UCSD-AML1 (cell line): Measurements from ENCODE around the gene FBXL12.
"Not testable (repeated sequence)": the region's sequence is repeated elsewhere in the genome, so short reads cannot be mapped to it uniquely, and the experiment has no call there.

Experiments
- DNase-seq: peaks from one replicate; lab custom pipeline; 2025; ENCODE audit not compliant: unreplicated experiment; lab: John Stamatoyannopoulos, UW

FBXL12 gene

DNA sequence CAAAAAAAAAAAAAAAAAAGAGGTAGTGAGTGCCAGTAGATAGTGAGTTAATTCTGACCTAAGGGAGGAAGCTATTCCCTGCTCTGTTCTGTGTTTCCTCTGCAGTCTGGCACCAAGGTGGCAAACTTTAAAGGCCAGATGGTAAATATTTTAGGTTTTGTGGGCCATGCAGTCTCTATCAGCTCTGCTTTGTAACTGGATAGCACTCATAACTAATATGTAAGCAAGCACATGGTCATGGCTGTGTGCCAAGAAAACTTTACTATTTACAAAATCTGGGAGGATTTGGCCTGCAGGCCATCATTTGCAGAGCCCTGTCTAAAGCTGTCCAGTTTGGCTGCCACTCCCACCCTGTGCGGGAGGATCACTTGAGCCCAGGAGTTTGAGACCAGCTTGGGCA is 20.5 kb upstream of the FBXL12 start:
- no peak for DNase-seq

- DNase-seq: no peak
Observed at GRCh38 chr19:9838324-9838723, 19.4 kb upstream of the FBXL12 start.

DNA sequence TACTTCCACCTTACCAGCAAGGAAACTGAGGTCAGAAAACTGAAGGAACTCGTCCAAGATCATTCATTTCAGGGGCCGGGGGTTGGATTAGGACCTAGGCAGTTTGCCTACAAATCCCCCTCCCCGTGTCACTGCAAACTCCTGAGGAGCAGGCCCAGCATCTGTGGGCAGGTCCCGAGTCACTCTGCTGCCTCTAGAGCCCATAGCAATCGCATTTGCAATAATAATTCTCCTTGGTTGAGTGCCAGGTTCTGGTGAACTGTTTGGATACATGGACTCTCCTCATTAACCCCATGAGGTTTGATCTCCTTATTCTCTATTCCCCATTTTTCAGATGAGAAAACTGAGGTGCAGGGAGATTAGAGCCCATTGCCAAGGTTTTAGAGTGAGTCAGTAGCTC is 17.1 kb upstream of the FBXL12 start:
- no peak for DNase-seq

DNA sequence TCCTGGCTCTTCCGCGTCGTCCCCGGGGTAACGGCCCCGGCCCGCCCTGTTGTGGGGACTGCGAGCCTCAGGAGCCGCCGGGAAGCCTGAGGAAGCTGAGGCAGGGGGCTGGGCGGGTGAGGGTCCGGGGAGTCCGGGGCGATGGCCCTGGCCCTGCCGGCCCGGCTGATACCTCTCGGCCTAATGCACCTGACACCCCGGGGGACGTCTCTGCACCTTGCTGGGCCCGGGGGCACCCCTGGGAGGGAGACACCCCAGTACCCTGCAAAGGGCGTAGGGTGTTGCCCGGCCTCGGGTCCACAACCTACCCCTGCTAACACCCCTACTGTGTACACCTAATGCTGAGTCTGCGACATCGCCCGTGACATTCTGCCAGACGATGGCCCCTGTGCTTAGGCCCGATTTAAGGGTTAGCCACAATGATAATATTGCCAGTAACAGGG is 16.6 kb upstream of the FBXL12 start:
- DNase-seq: no peak

DNA sequence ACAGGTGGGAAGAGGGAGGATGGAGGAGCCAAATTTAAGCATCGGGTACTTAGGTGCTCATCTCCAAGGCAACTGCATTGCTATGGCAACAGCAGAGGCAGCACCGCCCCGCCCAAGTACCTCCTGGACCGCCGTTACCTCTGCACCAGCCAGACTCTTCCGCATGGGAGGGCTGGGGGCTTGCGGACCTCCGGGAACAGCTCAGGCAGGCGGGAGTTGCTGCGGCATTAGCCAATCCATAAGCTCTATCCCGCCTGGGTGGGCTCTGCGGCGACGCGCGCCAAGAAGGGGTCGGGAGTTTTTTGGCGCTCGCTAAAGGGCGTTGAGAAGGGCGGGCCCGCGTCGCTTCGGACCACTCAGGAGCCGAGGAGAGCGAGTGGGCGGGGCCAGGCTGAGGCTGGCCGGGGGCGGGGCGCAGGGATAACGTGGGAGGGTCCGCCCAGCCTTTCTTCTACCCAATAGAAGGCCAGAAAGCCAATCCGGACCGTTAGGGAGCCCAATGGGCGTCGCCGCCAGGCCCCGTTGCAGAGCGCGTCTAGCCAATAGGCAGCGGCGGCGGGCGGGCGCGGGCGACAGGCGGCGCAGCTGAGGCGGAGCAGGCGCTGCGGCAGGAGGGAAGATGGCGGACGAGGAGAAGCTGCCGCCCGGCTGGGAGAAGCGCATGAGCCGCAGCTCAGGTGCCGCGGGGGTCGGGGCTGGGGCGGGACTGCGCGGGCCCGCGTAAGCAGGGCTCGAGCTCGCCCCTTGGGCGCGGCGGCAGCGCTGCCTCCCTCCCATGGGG is 16.0 kb upstream of the FBXL12 start, which contains the start of gene PIN1:
PIN1 (plus strand) TSS at position 593 of the 781 bp plus-strand sequence; CDS start at position 620, 27 bp downstream.
- peak; percentile 99 for DNase-seq

DNA sequence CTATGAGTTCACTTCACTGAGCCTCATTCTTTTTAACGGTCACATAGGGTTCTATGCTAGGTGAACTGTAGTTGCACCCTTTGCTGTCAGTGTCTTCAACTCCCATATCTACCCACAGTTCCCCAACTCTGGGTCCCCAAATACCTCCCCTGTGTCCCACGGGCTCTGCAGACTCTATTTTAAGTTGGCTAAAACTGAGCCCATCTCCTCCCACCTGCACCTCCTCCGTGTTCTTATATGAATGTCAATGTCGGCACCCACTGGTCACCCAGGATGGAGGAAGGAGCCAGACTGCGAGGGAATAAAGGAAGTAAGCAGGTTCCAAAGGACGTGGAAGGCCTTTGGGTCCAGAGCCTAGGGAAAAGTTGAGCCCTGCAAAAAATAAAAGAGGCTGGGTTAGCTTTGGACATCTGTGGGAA is 15.4 kb upstream of the FBXL12 start:
- DNase-seq: no peak

DNA sequence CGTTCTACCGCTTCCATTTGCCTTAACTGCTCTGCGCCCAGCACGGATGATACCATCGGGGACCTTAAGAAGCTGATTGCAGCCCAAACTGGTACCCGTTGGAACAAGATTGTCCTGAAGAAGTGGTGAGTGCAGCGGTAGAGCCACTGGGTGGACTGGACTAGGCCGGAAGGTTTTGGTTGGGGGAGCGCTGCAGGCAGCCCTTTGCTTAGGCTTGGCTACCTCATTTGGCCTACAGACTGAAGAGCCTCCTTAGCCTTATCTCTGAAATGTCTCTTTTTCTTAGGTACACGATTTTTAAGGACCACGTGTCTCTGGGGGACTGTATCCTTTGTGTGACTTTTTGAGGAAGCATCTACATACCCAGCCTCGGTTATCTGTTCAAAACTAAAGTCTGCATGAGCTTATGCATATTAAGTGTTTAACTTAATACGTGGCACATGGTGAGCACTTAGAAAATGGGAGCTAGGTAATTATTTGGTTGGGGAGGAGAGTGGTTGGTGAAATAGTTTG is 9.7 kb upstream of the FBXL12 start:
- peak; percentile 25 for DNase-seq

GRCh38 chr19:9827289-9828238 is 8.7 kb upstream of the FBXL12 start, which contains the start of gene UBL5:
Gene UBL5, plus strand, starts transcription at chr19:9827918. Its CDS starts 420 bp downstream, at chr19:9828338.
- peak; percentile 89 for DNase-seq

GRCh38 chr19:9823816-9824215 is 4.9 kb upstream of the FBXL12 start:
- no peak for DNase-seq

DNA sequence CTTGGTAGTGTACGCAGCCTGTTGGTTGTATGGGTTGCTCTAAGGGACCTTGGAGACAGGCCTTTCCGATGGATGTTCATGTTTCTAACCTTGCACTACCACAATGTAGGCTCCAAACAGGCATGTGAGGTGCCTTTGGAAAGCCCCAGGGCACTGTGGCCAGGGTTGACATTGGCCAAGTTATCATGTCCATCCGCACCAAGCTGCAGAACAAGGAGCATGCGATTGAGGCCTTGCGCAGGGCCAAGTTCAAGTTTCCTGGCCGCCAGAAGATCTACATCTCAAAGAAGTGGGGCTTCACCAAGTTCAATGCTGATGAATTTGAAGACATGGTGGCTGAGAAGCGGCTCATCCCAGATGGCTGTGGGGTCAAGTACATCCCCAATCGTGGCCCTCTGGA is 1.2 kb upstream of the FBXL12 start:
- not testable (repeated sequence) for DNase-seq

GRCh38 chr19:9819596-9819909 is 674 bp upstream of the FBXL12 start:
- no peak for DNase-seq

DNA sequence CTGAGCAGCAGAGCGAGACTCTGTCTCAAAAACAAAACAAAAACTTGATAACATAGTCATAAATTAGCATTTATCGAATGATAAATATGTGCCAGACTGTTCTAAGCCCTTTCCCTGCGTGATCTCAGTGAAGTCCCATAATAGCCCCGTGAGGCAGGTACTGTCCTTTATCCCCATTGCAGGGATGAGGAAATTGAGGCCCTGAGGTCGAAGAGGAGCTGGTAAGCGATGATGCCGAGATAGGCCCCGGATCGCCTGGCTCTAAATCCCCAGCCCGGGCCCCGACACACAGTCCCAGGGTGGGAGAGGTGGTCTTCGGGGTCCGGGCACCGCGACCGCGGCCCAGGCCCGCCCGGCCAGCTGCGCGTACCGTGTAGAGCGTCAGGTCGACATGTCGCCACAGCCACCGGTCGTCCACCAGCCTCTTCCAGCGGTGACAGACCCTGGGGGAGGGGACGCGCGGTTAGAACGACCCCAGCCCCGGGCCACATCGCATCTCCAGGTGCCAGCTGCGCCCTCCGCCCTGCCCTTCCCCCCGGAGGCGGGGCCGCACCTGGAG is 625 bp downstream of the FBXL12 start:
- DNase-seq: no peak

DNA sequence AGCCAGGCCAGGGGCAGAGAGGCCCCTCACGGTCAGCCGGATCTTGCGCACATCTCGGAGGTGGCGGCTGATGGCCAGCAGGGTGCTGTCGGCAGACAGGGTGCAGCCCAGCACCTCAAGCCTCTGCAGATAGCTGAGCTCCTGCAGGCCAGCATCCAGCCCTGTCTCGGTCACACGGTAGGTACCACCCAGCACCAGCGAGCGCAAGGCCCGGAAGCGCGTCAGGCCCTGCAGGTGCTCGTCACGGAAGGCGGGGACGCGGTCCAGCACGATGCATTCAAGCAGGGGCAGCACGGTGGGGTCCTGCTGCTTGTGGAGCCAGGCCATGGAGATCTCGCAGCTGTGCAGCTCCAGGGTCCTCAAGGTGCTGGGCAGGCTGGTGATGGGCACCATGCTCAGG is 7.7 kb downstream of the FBXL12 start:
- DNase-seq: no peak

- no peak for DNase-seq
Observed at GRCh38 chr19:9808855-9809824, 9.7 kb downstream of the FBXL12 start.

GRCh38 chr19:9806803-9807202 is 12.1 kb downstream of the FBXL12 start:
- DNase-seq: no peak

GRCh38 chr19:9801976-9802375 is 16.9 kb downstream of the FBXL12 start:
- DNase-seq: no peak

DNA sequence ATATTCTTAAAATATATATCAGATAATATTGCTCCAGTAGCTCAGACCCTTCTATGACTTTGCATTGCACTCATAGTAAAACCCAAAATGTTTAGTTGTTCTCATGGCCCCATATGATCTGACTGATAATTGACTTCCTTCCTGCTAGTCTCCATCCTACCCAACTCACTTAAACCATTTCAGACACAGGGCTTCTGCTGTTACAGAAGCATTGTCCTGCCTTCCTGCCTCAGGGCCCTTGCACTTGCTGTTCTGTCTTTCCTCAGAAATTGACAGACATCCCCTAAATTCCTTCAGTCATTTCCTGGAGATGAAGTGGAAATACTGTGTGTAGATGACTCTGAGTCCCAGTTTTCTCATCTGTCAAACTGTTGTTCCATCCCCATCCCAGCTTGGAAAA is 19.7 kb downstream of the FBXL12 start:
- no peak for DNase-seq

GRCh38 chr19:9797871-9798270 is 21.0 kb downstream of the FBXL12 start:
- no peak for DNase-seq

DNA sequence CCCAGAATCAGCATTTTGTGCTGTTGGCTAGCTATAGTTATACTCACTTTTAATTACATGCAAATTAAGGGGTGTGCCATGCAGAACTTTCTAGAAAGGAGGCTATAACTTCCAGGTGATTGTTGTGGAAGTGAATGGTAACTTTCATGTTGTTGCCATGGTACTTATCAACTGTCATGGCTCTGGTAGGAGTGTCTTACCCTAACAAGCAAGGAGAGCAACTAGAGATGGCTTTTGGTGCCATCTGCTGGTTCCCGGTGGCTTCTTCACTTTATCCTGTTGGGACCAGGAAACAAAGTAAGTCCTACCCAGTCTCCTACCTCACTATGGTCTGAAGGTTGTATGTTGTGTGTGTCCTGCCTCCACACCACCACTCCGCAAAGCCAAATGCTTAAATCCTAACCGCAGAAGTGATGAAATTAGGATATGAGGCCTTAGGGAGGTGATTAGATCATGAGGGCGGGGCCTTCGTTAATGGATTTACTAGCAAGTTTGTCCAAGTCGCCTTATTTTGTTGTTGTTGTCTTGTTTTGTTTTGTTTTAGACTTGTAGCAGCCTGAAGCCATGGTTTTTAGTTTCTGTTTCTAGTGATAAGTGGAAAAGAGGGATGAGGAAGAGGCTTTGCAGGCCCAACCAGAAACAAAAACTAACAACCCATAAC is 22.6 kb downstream of the FBXL12 start:
- DNase-seq: peak; percentile 80
